Measurements from ENCODE around the gene CRIP1.

The CRIP1 gene

GRCh38 chr14:105490267-105490571, 3.5 kb downstream of the CRIP1 start:
- Histone ChIP-seq H3K18ac (ENCODE audit: low read length) (peak overlapping the region; percentile 98), H3K4me3 (ENCODE audit: low read length in 2 of 2) (peak overlapping the region; percentile 68 to 81)
- no CpG with 5 or more reads among the region's 33 CpGs for WGBS, 2 donors (ENCODE audit: extremely low coverage in 2 of 2, insufficient read length in 2 of 2, insufficient replicate concordance in 1 of 2)

GRCh38 chr14:105490572-105491365, 4.1 kb downstream of the CRIP1 start, which contains the start of gene TEDC1:
Gene TEDC1 (plus strand): TSS chr14:105491246. CDS start chr14:105491376, 130 bp downstream.
- Histone ChIP-seq H4K91ac (ENCODE audit: low read depth, low read length, poor library complexity) (no peak within 1 kb of the TSS), H3K4me3 (ENCODE audit: low read length in 2 of 2) (peak within 1 kb of the TSS; percentile 74 to 88), H2BK12ac (ENCODE audit: low read length) (peak within 1 kb of the TSS; percentile 41), H3K9me3 (replicated peaks in 1 of 2; ENCODE audit: control insufficient read depth in 2 of 2, insufficient read depth in 1 of 2, low read depth in 1 of 2, low read length in 2 of 2) (no peaks in the 10 kb centered on the region), H3K4me2 (ENCODE audit: insufficient read depth, low read length, poor library complexity, severe bottlenecking) (peak within 1 kb of the TSS; percentile 98), H3K14ac (ENCODE audit: low read length) (peak within 1 kb of the TSS; percentile 21), H3K27me3 (ENCODE audit: control insufficient read depth in 3 of 3, insufficient read depth in 3 of 3, low read depth in 1 of 3, low read length in 3 of 3) (peaks cover 0 to 16% (median 4%) of the 10 kb centered on the region in 3 experiments), H2BK5ac (ENCODE audit: low read length) (peak within 1 kb of the TSS; percentile 96), H2BK120ac (ENCODE audit: low read depth, low read length) (peak within 1 kb of the TSS; percentile 81), H2BK15ac (ENCODE audit: low read length) (peak within 1 kb of the TSS; percentile 97), H3K18ac (ENCODE audit: low read length) (peak within 1 kb of the TSS; percentile 98), H3K4ac (ENCODE audit: low read length) (peak within 1 kb of the TSS; percentile 37), H3K36me3 (replicated peaks in 1 of 2; ENCODE audit: control insufficient read depth in 2 of 2, insufficient read depth in 2 of 2, low read length in 2 of 2) (peaks cover 2 to 11% of the 10 kb centered on the region in 2 donors), H4K8ac (ENCODE audit: low read depth, low read length) (peak within 1 kb of the TSS; percentile 43), H3K79me1 (ENCODE audit: low read depth, low read length) (peaks cover 17% of the 10 kb centered on the region), H2AK5ac (ENCODE audit: low read depth, low read length) (peak within 1 kb of the TSS; percentile 98), H2AFZ (ENCODE audit: low read length) (peak within 1 kb of the TSS; percentile 98), H3K9ac (ENCODE audit: low read depth, low read length, poor library complexity) (peak within 1 kb of the TSS; percentile 84), H3K23ac (ENCODE audit: low read depth, low read length, poor library complexity) (peak within 1 kb of the TSS; percentile 43), H3K27ac (replicated peaks; ENCODE audit: low read length) (peak within 1 kb of the TSS; percentile 96), H3K4me1 (ENCODE audit: control insufficient read depth in 2 of 2, insufficient read depth in 1 of 2, low read depth in 1 of 2, low read length in 2 of 2) (peaks cover 20 to 25% of the 10 kb centered on the region in 2 donors)
- WGBS, 2 donors (ENCODE audit: extremely low coverage in 2 of 2, insufficient read length in 2 of 2, insufficient replicate concordance in 1 of 2) = no CpG with 5 or more reads among the region's 94 CpGs
- peak; percentile 99 for DNase-seq (ENCODE audit: low spot score)

More at GRCh38 chr14:105490267-105490571, 3.5 kb downstream of the CRIP1 start:
- no peak overlapping the region for H2BK12ac ChIP-seq (ENCODE audit: low read length)
- peak overlapping the region; percentile 84 for H3K9ac ChIP-seq (ENCODE audit: low read depth, low read length, poor library complexity)
- H3K36me3 ChIP-seq (replicated peaks in 1 of 2; ENCODE audit: control insufficient read depth in 2 of 2, insufficient read depth in 2 of 2, low read length in 2 of 2) = peaks cover 2 to 11% of the 10 kb centered on the region in 2 donors
- H2AK5ac ChIP-seq (ENCODE audit: low read depth, low read length) = peak overlapping the region; percentile 98
- H4K8ac ChIP-seq (ENCODE audit: low read depth, low read length) = no peak overlapping the region
- no peak overlapping the region for H3K23ac ChIP-seq (ENCODE audit: low read depth, low read length, poor library complexity)
- peak overlapping the region; percentile 81 for H2BK120ac ChIP-seq (ENCODE audit: low read depth, low read length)
- peaks cover 0 to 20% (median 4%) of the 10 kb centered on the region in 3 experiments for H3K27me3 ChIP-seq (ENCODE audit: control insufficient read depth in 3 of 3, insufficient read depth in 3 of 3, low read depth in 1 of 3, low read length in 3 of 3)
- H3K9me3 ChIP-seq (replicated peaks in 1 of 2; ENCODE audit: control insufficient read depth in 2 of 2, insufficient read depth in 1 of 2, low read depth in 1 of 2, low read length in 2 of 2) = no peaks in the 10 kb centered on the region
- H3K4me2 ChIP-seq (ENCODE audit: insufficient read depth, low read length, poor library complexity, severe bottlenecking) = peak overlapping the region; percentile 98
- H2AFZ ChIP-seq (ENCODE audit: low read length) = peak overlapping the region; percentile 98
- H2BK5ac ChIP-seq (ENCODE audit: low read length) = peak overlapping the region; percentile 96
- peaks cover 25 to 28% of the 10 kb centered on the region in 2 donors for H3K4me1 ChIP-seq (ENCODE audit: control insufficient read depth in 2 of 2, insufficient read depth in 1 of 2, low read depth in 1 of 2, low read length in 2 of 2)
- no peak for DNase-seq (ENCODE audit: low spot score)
- no peak overlapping the region for H4K91ac ChIP-seq (ENCODE audit: low read depth, low read length, poor library complexity)
- peak overlapping the region; percentile 37 for H3K4ac ChIP-seq (ENCODE audit: low read length)
- peak overlapping the region; percentile 21 for H3K14ac ChIP-seq (ENCODE audit: low read length)
- peak overlapping the region; percentile 97 for H2BK15ac ChIP-seq (ENCODE audit: low read length)
- H3K79me1 ChIP-seq (ENCODE audit: low read depth, low read length) = peaks cover 17% of the 10 kb centered on the region
- peak overlapping the region; percentile 96 for H3K27ac ChIP-seq (replicated peaks; ENCODE audit: low read length)

- Histone ChIP-seq H4K91ac (ENCODE audit: low read depth, low read length, poor library complexity) (no peak overlapping the region), H2BK120ac (ENCODE audit: low read depth, low read length) (no peak overlapping the region), H2BK5ac (ENCODE audit: low read length) (peak overlapping the region; percentile 39), H3K9ac (ENCODE audit: low read depth, low read length, poor library complexity) (peak overlapping the region; percentile 84), H3K23ac (ENCODE audit: low read depth, low read length, poor library complexity) (peak overlapping the region; percentile 43), H3K9me3 (replicated peaks in 1 of 2; ENCODE audit: control insufficient read depth in 2 of 2, insufficient read depth in 1 of 2, low read depth in 1 of 2, low read length in 2 of 2) (no peaks in the 10 kb centered on the region), H4K8ac (ENCODE audit: low read depth, low read length) (peak overlapping the region; percentile 43), H3K4me1 (ENCODE audit: control insufficient read depth in 2 of 2, insufficient read depth in 1 of 2, low read depth in 1 of 2, low read length in 2 of 2) (peaks cover 16 to 21% of the 10 kb centered on the region in 2 donors), H3K18ac (ENCODE audit: low read length) (peak overlapping the region; percentile 71), H2BK15ac (ENCODE audit: low read length) (peak overlapping the region; percentile 75), H2AK5ac (ENCODE audit: low read depth, low read length) (no peak overlapping the region), H3K4me2 (ENCODE audit: insufficient read depth, low read length, poor library complexity, severe bottlenecking) (peak overlapping the region; percentile 69), H3K27ac (replicated peaks; ENCODE audit: low read length) (peak overlapping the region; percentile 73), H2BK12ac (ENCODE audit: low read length) (peak overlapping the region; percentile 41), H3K36me3 (replicated peaks in 1 of 2; ENCODE audit: control insufficient read depth in 2 of 2, insufficient read depth in 2 of 2, low read length in 2 of 2) (peaks cover 2 to 11% of the 10 kb centered on the region in 2 donors), H3K4me3 (ENCODE audit: low read length in 2 of 2) (peak overlapping the region; percentile 74 to 88), H3K14ac (ENCODE audit: low read length) (no peak overlapping the region), H3K4ac (ENCODE audit: low read length) (no peak overlapping the region), H3K79me1 (ENCODE audit: low read depth, low read length) (peaks cover 17% of the 10 kb centered on the region), H2AFZ (ENCODE audit: low read length) (peak overlapping the region; percentile 98), H3K27me3 (ENCODE audit: control insufficient read depth in 3 of 3, insufficient read depth in 3 of 3, low read depth in 1 of 3, low read length in 3 of 3) (peaks cover 0 to 9% (median 1%) of the 10 kb centered on the region in 3 experiments)
- WGBS, 2 donors (ENCODE audit: extremely low coverage in 2 of 2, insufficient read length in 2 of 2, insufficient replicate concordance in 1 of 2) = no CpG with 5 or more reads among the region's 53 CpGs
- DNase-seq (ENCODE audit: low spot score) = no peak
Observed at GRCh38 chr14:105491366-105491973, 4.8 kb downstream of the CRIP1 start.

Data from neuronal stem cell (in vitro differentiated cells).